ENCODE measurements around the gene COL1A1.

Gene COL1A1

DNA sequence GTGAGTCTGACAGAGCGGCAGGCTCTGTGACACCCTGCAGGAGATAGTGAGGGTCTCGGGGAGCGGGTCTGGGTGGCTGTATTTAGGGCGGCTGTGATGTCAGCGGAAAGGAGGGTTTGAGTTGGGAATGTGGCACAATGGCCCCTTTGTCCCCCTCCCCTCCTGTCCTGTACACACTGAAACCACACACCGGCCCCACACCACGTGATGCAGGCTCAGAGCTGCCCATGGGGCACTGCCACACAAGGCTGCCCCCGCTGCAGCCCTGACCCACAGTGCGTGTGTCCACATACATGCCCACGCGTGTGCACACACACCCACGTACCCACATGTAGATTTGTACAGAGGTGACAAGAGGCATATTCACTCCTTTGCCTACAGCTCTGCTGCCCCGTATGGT is 20.3 kb downstream of the COL1A1 start (continued):
- TF ChIP-seq, protein P1, sequence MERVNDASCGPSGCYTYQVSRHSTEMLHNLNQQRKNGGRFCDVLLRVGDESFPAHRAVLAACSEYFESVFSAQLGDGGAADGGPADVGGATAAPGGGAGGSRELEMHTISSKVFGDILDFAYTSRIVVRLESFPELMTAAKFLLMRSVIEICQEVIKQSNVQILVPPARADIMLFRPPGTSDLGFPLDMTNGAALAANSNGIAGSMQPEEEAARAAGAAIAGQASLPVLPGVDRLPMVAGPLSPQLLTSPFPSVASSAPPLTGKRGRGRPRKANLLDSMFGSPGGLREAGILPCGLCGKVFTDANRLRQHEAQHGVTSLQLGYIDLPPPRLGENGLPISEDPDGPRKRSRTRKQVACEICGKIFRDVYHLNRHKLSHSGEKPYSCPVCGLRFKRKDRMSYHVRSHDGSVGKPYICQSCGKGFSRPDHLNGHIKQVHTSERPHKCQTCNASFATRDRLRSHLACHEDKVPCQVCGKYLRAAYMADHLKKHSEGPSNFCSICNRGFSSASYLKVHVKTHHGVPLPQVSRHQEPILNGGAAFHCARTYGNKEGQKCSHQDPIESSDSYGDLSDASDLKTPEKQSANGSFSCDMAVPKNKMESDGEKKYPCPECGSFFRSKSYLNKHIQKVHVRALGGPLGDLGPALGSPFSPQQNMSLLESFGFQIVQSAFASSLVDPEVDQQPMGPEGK (CRISPR knock-in tag; IDR thresholded peaks at IDR 0.05; ENCODE audit: borderline replicate concordance): no peak
- TF ChIP-seq ZC3H10 (CRISPR knock-in tag; IDR thresholded peaks at IDR 0.05) (no peak), ISL1 (CRISPR knock-in tag; IDR thresholded peaks at IDR 0.05) (no peak), TCF4 (CRISPR knock-in tag; IDR thresholded peaks at IDR 0.05; ENCODE audit: borderline replicate concordance) (no peak), PPARA (CRISPR knock-in tag; IDR thresholded peaks at IDR 0.05; ENCODE audit: borderline replicate concordance) (no peak)
- TF ChIP-seq, protein P2, sequence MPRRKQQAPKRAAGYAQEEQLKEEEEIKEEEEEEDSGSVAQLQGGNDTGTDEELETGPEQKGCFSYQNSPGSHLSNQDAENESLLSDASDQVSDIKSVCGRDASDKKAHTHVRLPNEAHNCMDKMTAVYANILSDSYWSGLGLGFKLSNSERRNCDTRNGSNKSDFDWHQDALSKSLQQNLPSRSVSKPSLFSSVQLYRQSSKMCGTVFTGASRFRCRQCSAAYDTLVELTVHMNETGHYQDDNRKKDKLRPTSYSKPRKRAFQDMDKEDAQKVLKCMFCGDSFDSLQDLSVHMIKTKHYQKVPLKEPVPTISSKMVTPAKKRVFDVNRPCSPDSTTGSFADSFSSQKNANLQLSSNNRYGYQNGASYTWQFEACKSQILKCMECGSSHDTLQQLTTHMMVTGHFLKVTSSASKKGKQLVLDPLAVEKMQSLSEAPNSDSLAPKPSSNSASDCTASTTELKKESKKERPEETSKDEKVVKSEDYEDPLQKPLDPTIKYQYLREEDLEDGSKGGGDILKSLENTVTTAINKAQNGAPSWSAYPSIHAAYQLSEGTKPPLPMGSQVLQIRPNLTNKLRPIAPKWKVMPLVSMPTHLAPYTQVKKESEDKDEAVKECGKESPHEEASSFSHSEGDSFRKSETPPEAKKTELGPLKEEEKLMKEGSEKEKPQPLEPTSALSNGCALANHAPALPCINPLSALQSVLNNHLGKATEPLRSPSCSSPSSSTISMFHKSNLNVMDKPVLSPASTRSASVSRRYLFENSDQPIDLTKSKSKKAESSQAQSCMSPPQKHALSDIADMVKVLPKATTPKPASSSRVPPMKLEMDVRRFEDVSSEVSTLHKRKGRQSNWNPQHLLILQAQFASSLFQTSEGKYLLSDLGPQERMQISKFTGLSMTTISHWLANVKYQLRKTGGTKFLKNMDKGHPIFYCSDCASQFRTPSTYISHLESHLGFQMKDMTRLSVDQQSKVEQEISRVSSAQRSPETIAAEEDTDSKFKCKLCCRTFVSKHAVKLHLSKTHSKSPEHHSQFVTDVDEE (CRISPR knock-in tag; IDR thresholded peaks at IDR 0.05): no peak

DNA sequence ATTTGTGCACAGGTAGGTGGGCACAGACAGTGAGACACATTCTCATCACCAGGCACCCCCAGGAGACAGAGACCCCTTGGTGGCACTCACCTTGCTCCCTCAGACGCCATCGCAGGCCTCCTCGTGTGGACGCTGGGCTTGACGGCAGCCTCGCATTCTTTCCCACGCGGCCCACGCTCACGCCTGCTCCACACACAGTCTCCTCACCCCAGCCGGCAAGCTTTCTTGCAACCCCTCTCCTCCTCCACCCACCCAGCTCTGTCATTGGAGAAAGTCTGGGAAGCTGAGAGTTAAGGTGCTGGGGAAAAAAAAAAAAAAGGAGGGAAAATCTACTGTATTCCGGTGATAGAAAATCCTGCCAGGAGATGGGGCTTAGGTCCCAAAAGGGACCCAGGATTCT is 20.8 kb downstream of the COL1A1 start:
- TF ChIP-seq, protein P3, sequence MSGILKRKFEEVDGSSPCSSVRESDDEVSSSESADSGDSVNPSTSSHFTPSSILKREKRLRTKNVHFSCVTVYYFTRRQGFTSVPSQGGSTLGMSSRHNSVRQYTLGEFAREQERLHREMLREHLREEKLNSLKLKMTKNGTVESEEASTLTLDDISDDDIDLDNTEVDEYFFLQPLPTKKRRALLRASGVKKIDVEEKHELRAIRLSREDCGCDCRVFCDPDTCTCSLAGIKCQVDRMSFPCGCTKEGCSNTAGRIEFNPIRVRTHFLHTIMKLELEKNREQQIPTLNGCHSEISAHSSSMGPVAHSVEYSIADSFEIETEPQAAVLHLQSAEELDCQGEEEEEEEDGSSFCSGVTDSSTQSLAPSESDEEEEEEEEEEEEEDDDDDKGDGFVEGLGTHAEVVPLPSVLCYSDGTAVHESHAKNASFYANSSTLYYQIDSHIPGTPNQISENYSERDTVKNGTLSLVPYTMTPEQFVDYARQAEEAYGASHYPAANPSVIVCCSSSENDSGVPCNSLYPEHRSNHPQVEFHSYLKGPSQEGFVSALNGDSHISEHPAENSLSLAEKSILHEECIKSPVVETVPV (CRISPR knock-in tag; IDR thresholded peaks at IDR 0.05): no peak
- TF ChIP-seq OSR1 (CRISPR knock-in tag; IDR thresholded peaks at IDR 0.05) (no peak), SNAI2 (CRISPR knock-in tag; IDR thresholded peaks at IDR 0.05) (no peak), ZNF70 (CRISPR knock-in tag; IDR thresholded peaks at IDR 0.05) (no peak), TOX (CRISPR knock-in tag; IDR thresholded peaks at IDR 0.05; ENCODE audit: borderline replicate concordance) (no peak), CSDC2 (CRISPR knock-in tag; IDR thresholded peaks at IDR 0.05) (no peak), RARB (CRISPR knock-in tag; IDR thresholded peaks at IDR 0.05) (no peak), ISL1 (CRISPR knock-in tag; IDR thresholded peaks at IDR 0.05) (no peak), BACH2 (CRISPR knock-in tag; IDR thresholded peaks at IDR 0.05; ENCODE audit: borderline replicate concordance) (no peak), ZFP3 (CRISPR knock-in tag; IDR thresholded peaks at IDR 0.05) (no peak), TCF4 (CRISPR knock-in tag; IDR thresholded peaks at IDR 0.05; ENCODE audit: borderline replicate concordance) (no peak), ZFP30 (CRISPR knock-in tag; IDR thresholded peaks at IDR 0.05) (no peak), ESRRG (CRISPR knock-in tag; IDR thresholded peaks at IDR 0.05) (no peak)
- TF ChIP-seq, protein P4, sequence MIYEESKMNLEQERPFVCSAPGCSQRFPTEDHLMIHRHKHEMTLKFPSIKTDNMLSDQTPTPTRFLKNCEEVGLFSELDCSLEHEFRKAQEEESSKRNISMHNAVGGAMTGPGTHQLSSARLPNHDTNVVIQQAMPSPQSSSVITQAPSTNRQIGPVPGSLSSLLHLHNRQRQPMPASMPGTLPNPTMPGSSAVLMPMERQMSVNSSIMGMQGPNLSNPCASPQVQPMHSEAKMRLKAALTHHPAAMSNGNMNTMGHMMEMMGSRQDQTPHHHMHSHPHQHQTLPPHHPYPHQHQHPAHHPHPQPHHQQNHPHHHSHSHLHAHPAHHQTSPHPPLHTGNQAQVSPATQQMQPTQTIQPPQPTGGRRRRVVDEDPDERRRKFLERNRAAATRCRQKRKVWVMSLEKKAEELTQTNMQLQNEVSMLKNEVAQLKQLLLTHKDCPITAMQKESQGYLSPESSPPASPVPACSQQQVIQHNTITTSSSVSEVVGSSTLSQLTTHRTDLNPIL (CRISPR knock-in tag; IDR thresholded peaks at IDR 0.05; ENCODE audit: low read depth): no peak
- TF ChIP-seq, protein P5, sequence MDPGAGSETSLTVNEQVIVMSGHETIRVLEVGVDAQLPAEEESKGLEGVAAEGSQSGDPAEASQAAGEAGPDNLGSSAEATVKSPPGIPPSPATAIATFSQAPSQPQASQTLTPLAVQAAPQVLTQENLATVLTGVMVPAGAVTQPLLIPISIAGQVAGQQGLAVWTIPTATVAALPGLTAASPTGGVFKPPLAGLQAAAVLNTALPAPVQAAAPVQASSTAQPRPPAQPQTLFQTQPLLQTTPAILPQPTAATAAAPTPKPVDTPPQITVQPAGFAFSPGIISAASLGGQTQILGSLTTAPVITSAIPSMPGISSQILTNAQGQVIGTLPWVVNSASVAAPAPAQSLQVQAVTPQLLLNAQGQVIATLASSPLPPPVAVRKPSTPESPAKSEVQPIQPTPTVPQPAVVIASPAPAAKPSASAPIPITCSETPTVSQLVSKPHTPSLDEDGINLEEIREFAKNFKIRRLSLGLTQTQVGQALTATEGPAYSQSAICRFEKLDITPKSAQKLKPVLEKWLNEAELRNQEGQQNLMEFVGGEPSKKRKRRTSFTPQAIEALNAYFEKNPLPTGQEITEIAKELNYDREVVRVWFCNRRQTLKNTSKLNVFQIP (CRISPR knock-in tag; IDR thresholded peaks at IDR 0.05; ENCODE audit: borderline replicate concordance, low read depth): no peak
- TF ChIP-seq, protein P2 (CRISPR knock-in tag; IDR thresholded peaks at IDR 0.05): no peak
- no peak for ATAC-seq

Measured in SK-N-SH treated with all-trans-retinoic acid at 6 μM for 48 hours (cell line).